ENCODE results near the gene MYH6.

The MYH6 gene

DNA sequence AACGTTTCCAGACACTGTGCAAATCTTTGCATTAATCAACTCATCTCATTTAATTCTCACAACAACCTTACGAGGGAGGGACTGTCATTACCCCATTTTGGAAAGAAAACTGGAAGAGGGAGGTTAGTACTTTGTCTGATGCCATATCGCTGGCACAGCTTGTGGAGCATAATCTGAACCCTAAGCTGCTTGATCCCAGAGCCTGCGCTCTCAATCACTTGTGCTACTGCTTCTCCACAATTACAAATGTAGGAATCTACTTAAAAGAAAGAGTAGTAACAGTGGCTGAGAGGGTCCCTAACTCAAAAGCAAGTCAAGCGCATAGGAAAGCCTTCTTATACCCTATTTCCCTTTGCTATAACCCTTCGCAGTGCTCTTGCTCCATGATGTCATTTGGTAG, 46.3 kb downstream of the MYH6 start:
- no peak for DNase-seq
- H3K4me3 ChIP-seq (ENCODE audit: low read depth, low read length), result no peak overlapping the region
- no peak overlapping the region for H2BK12ac ChIP-seq (ENCODE audit: low read length)
- no peak overlapping the region for H3K4ac ChIP-seq (ENCODE audit: low read depth, low read length)
- no peak overlapping the region for H3K9ac ChIP-seq (ENCODE audit: low read length)
- H3K36me3 ChIP-seq (ENCODE audit: control insufficient read depth in 1 of 2, insufficient read depth in 2 of 2, low read length in 2 of 2), result peaks cover 33 to 35% of the 10 kb centered on the region in 2 experiments
- WGBS (ENCODE audit: extremely low coverage, insufficient coverage, insufficient read length), result no CpG with 5 or more reads among the region's 6 CpGs
- no peak overlapping the region for H3K14ac ChIP-seq (ENCODE audit: low read length)
- no peaks in the 10 kb centered on the region for H3K27me3 ChIP-seq (ENCODE audit: insufficient read depth, low read length)
- H3K23ac ChIP-seq (ENCODE audit: low read length), result no peak overlapping the region
- no peak overlapping the region for H2BK5ac ChIP-seq (ENCODE audit: low read depth, low read length, poor library complexity)
- H3K79me1 ChIP-seq (ENCODE audit: low read length), result peaks cover 23% of the 10 kb centered on the region
- H2AFZ ChIP-seq (ENCODE audit: insufficient read depth, low read length, poor library complexity), result no peak overlapping the region
- H3K18ac ChIP-seq (ENCODE audit: low read length), result no peak overlapping the region
- H3K4me2 ChIP-seq (ENCODE audit: low read length), result no peak overlapping the region
- no peak overlapping the region for H2BK120ac ChIP-seq (ENCODE audit: insufficient read depth, low read length, poor library complexity)
- no peak overlapping the region for H3K27ac ChIP-seq (ENCODE audit: low read depth, low read length)
- H3K9me3 ChIP-seq (ENCODE audit: insufficient read depth, low read depth, low read length), result no peaks in the 10 kb centered on the region
- no peak overlapping the region for H4K91ac ChIP-seq (ENCODE audit: low read depth, low read length)
- H2AK5ac ChIP-seq (ENCODE audit: low read length), result no peak overlapping the region
- H4K12ac ChIP-seq (ENCODE audit: low read depth, low read length), result no peak overlapping the region
- no peak overlapping the region for H4K8ac ChIP-seq (ENCODE audit: low read depth, low read length)
- H3K79me2 ChIP-seq (ENCODE audit: control insufficient read depth, insufficient read depth, low read length, poor library complexity), result peaks cover 19% of the 10 kb centered on the region
- H3K4me1 ChIP-seq (ENCODE audit: control insufficient read depth in 1 of 2, insufficient read depth in 2 of 2, low read length in 2 of 2), result peaks cover 7 to 18% of the 10 kb centered on the region in 2 experiments

DNA sequence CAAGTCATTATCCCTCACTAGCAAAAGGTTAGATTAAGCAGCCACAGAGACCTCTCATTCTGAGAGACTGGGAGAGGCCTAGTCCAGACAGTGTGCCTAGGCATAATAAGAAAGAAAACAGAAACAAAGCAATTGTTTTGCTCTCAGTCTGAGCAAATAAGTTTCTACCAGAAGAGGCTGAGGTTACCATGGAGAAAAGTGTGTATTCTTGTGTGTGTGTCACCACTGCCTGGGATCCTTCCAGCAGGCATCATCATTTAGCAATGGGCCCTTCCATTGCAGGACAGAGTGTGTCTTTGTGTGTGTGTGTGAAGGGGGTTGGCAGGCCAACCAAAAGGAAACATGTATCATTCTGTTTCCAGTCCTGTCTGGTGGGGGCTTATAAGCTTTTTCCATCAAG, 46.8 kb downstream of the MYH6 start:
- Histone ChIP-seq H3K9ac (ENCODE audit: low read length) (no peak overlapping the region), H3K4ac (ENCODE audit: low read depth, low read length) (no peak overlapping the region), H3K14ac (ENCODE audit: low read length) (no peak overlapping the region), H3K36me3 (ENCODE audit: control insufficient read depth in 1 of 2, insufficient read depth in 2 of 2, low read length in 2 of 2) (peaks cover 33 to 39% of the 10 kb centered on the region in 2 experiments), H4K12ac (ENCODE audit: low read depth, low read length) (no peak overlapping the region), H3K18ac (ENCODE audit: low read length) (no peak overlapping the region), H2BK120ac (ENCODE audit: insufficient read depth, low read length, poor library complexity) (no peak overlapping the region), H3K23ac (ENCODE audit: low read length) (no peak overlapping the region), H3K9me3 (ENCODE audit: insufficient read depth, low read depth, low read length) (no peaks in the 10 kb centered on the region), H3K4me3 (ENCODE audit: low read depth, low read length) (no peak overlapping the region), H2AFZ (ENCODE audit: insufficient read depth, low read length, poor library complexity) (no peak overlapping the region), H3K4me1 (ENCODE audit: control insufficient read depth in 1 of 2, insufficient read depth in 2 of 2, low read length in 2 of 2) (peaks cover 7 to 15% of the 10 kb centered on the region in 2 experiments), H4K91ac (ENCODE audit: low read depth, low read length) (no peak overlapping the region), H3K79me2 (ENCODE audit: control insufficient read depth, insufficient read depth, low read length, poor library complexity) (peaks cover 19% of the 10 kb centered on the region), H2BK12ac (ENCODE audit: low read length) (no peak overlapping the region), H3K27ac (ENCODE audit: low read depth, low read length) (no peak overlapping the region), H3K4me2 (ENCODE audit: low read length) (no peak overlapping the region), H2BK5ac (ENCODE audit: low read depth, low read length, poor library complexity) (no peak overlapping the region), H3K79me1 (ENCODE audit: low read length) (peaks cover 20% of the 10 kb centered on the region), H4K8ac (ENCODE audit: low read depth, low read length) (no peak overlapping the region), H2AK5ac (ENCODE audit: low read length) (no peak overlapping the region), H3K27me3 (ENCODE audit: insufficient read depth, low read length) (no peaks in the 10 kb centered on the region)
- DNase-seq, result no peak

DNA sequence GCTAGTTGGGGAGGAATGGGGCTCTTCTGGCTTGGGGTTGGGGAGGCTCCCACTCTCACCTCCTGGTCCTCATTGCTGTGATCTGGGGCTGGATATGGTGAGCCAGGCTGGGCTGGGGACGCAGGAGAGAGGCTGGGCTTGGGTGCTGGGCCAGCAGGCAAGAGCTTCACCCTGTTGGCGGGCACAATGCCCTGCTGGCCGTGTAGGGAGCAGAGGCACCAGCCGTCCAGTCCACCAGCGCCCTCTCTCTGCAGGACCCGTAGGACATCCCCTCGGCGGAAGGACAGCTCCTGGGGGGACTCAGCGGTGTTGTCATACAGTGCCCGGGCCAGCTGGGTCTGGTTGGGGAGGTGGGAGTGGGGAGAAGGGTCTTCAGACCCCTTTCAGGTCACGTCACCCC, 47.6 kb downstream of the MYH6 start:
- Histone ChIP-seq H3K4me3 (ENCODE audit: low read depth, low read length) (no peak overlapping the region), H3K27ac (ENCODE audit: low read depth, low read length) (no peak overlapping the region), H3K23ac (ENCODE audit: low read length) (no peak overlapping the region), H3K79me2 (ENCODE audit: control insufficient read depth, insufficient read depth, low read length, poor library complexity) (peaks cover 14% of the 10 kb centered on the region), H3K4me2 (ENCODE audit: low read length) (no peak overlapping the region), H3K79me1 (ENCODE audit: low read length) (peaks cover 14% of the 10 kb centered on the region), H3K14ac (ENCODE audit: low read length) (no peak overlapping the region), H3K36me3 (ENCODE audit: control insufficient read depth in 1 of 2, insufficient read depth in 2 of 2, low read length in 2 of 2) (peaks cover 36 to 43% of the 10 kb centered on the region in 2 experiments), H4K8ac (ENCODE audit: low read depth, low read length) (no peak overlapping the region), H3K27me3 (ENCODE audit: insufficient read depth, low read length) (no peaks in the 10 kb centered on the region), H3K9ac (ENCODE audit: low read length) (no peak overlapping the region), H4K91ac (ENCODE audit: low read depth, low read length) (no peak overlapping the region), H2AFZ (ENCODE audit: insufficient read depth, low read length, poor library complexity) (no peak overlapping the region), H3K9me3 (ENCODE audit: insufficient read depth, low read depth, low read length) (no peaks in the 10 kb centered on the region), H2BK5ac (ENCODE audit: low read depth, low read length, poor library complexity) (no peak overlapping the region), H2BK12ac (ENCODE audit: low read length) (no peak overlapping the region), H3K4ac (ENCODE audit: low read depth, low read length) (no peak overlapping the region), H3K18ac (ENCODE audit: low read length) (no peak overlapping the region), H3K4me1 (ENCODE audit: control insufficient read depth in 1 of 2, insufficient read depth in 2 of 2, low read length in 2 of 2) (peaks cover 7 to 15% of the 10 kb centered on the region in 2 experiments), H2BK120ac (ENCODE audit: insufficient read depth, low read length, poor library complexity) (no peak overlapping the region), H2AK5ac (ENCODE audit: low read length) (no peak overlapping the region), H4K12ac (ENCODE audit: low read depth, low read length) (no peak overlapping the region)
- no CpG with 5 or more reads among the region's 11 CpGs for WGBS (ENCODE audit: extremely low coverage, insufficient coverage, insufficient read length)
- no peak for DNase-seq

DNA sequence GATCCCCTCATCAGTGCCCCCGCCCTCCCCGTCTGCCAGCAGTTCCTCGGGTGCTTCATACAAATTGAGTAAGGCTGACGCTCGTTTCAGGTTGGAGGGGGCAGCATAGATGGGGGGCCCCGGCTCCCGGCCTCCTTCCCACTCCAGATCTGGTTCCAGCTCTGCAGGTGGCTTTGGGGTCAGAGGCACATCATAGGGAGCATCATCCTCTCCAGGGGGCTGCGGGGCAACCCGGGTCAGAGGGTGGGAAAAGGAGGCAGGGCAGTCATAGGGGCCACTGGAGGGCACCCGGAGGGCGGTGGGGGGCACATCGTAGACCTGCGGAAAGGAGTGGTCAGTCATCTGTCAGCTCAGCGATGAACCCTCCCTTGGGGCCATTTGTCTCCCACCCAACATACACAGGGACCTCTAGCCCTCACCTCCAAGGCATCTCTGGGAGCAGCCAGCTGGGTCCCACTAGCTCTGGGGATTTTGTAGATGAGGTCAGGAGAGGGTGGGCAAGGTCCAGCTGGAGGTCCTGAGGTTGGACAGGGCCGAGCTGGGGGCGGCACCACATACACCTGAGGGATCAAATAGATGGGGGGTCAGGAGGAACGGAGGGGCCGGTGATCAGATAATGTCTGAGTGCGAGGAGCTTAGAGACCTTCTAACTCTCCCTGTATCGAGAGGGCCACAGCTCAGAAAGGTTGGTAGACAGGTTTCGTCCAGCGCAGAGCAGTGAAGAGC, 48.2 kb downstream of the MYH6 start:
- Histone ChIP-seq H4K12ac (ENCODE audit: low read depth, low read length) (no peak overlapping the region), H3K18ac (ENCODE audit: low read length) (no peak overlapping the region), H4K8ac (ENCODE audit: low read depth, low read length) (no peak overlapping the region), H3K27me3 (ENCODE audit: insufficient read depth, low read length) (no peaks in the 10 kb centered on the region), H2BK12ac (ENCODE audit: low read length) (no peak overlapping the region), H2AK5ac (ENCODE audit: low read length) (no peak overlapping the region), H3K9me3 (ENCODE audit: insufficient read depth, low read depth, low read length) (no peaks in the 10 kb centered on the region), H3K36me3 (ENCODE audit: control insufficient read depth in 1 of 2, insufficient read depth in 2 of 2, low read length in 2 of 2) (peaks cover 36 to 43% of the 10 kb centered on the region in 2 experiments), H3K4me1 (ENCODE audit: control insufficient read depth in 1 of 2, insufficient read depth in 2 of 2, low read length in 2 of 2) (peaks cover 7 to 14% of the 10 kb centered on the region in 2 experiments), H3K27ac (ENCODE audit: low read depth, low read length) (no peak overlapping the region), H2BK5ac (ENCODE audit: low read depth, low read length, poor library complexity) (no peak overlapping the region), H3K4me3 (ENCODE audit: low read depth, low read length) (no peak overlapping the region), H3K4me2 (ENCODE audit: low read length) (no peak overlapping the region), H3K23ac (ENCODE audit: low read length) (no peak overlapping the region), H3K4ac (ENCODE audit: low read depth, low read length) (no peak overlapping the region), H3K14ac (ENCODE audit: low read length) (no peak overlapping the region), H2BK120ac (ENCODE audit: insufficient read depth, low read length, poor library complexity) (no peak overlapping the region), H2AFZ (ENCODE audit: insufficient read depth, low read length, poor library complexity) (no peak overlapping the region), H3K79me1 (ENCODE audit: low read length) (peaks cover 8% of the 10 kb centered on the region), H3K9ac (ENCODE audit: low read length) (no peak overlapping the region), H3K79me2 (ENCODE audit: control insufficient read depth, insufficient read depth, low read length, poor library complexity) (peaks cover 8% of the 10 kb centered on the region), H4K91ac (ENCODE audit: low read depth, low read length) (no peak overlapping the region)
- DNase-seq, result no peak
- no CpG with 5 or more reads among the region's 22 CpGs for WGBS (ENCODE audit: extremely low coverage, insufficient coverage, insufficient read length)

All from trophoblast cell (in vitro differentiated cells and primary cell).